NCI-H2171 treated with DMSO at 0.1 percent for 48 hours (cell line): ENCODE measurements around the gene DENND2A.
"Not testable (repeated sequence)": the region's sequence is repeated elsewhere in the genome, so short reads cannot be mapped to it uniquely, and the experiment has no call there.

Experiments used
- DNase-seq: peaks from one replicate; lab custom pipeline; 2025; lab: John Stamatoyannopoulos, UW

DENND2A gene

DNA sequence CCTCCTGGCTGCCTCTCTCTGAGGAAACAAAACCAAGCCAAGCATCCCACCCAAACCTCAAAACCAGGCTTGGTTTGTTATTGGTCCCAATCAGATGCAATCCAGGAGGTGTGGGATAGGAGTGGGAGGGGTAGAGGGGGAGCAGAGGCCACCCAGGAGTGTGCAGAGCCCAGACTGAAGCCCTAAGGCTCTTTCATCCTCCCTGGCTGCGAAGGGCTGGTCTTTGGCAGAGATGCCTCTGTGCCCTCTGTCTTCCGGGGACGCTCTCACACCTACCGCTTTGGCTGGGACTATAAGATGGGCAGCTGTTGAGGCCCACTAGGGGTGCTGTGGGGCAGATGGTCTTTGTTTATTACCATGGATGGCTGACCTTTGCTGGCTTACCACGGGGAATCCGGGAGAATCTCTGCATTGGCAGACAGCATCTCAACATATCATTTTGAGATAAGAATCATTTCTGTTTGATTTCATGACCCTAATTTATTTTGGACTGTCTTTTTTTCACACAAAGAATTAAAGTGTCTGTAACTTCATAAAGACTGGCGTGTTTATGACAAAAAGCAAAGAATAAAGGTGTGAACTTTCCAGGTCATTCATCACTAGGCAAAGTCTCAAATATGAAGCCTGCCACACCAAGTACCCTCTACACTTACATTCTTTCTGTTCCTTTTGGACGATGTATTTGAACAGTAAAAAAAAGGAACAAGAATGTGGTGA is 6.5 kb upstream of the DENND2A start:
- DNase-seq = peak; percentile 89

- no peak for DNase-seq
These were observed 4.7 kb upstream of the DENND2A start for GRCh38 chr7:140645166-140645900.

GRCh38 chr7:140644761-140645160 is 4.1 kb upstream of the DENND2A start:
- not testable (repeated sequence) for DNase-seq

DNA sequence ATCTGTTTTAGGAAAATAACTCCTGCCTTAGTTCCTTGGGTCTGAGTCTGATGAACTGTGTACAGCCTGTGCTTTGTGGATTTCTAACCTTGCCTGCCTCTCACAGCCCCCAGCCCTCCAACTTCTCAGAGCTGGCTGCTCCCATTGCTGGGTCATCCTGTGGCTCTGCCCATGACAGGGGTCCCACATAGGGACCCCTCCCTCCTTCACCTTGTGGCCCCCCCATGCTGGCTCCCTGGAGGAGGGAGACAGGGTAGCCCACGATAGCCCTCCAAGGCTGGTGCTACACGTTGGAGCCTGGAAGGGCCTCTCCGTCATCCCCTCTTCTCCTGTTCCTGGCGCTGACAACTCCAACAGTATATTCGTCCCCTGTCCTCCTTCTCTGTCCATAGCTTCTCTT is 2.8 kb upstream of the DENND2A start:
- DNase-seq = no peak

GRCh38 chr7:140641524-140642195 is 1.0 kb upstream of the DENND2A start:
- DNase-seq = no peak

GRCh38 chr7:140640060-140640637 is 464 bp downstream of the DENND2A start:
- DNase-seq = peak; percentile 24

- peak; percentile 21 for DNase-seq
These were observed 1.1 kb downstream of the DENND2A start for GRCh38 chr7:140639366-140640053.

- DNase-seq = no peak
These were observed 2.3 kb downstream of the DENND2A start for GRCh38 chr7:140638173-140638791.

- DNase-seq = no peak
These were observed 3.2 kb downstream of the DENND2A start for GRCh38 chr7:140637400-140637799.

DNA sequence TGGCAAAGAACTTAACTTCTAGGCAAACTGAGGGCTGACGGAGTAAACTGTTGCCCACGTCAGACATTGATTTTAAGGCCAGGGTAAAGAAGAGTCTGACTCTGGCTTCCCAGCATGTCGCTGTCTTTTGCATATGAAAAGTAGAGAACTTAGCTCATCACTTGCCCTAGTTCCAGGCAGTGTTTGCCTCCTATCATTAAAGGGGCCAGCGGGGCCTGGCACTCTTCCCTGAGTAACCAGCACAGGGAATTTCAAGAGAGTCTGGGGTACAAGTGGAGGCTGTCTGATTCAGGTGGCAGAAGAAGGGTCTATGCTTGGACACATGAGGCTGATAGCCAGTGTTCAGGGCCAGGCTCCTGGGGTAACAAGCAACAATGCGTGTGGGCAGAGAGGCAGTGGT is 4.8 kb downstream of the DENND2A start:
- no peak for DNase-seq

DNA sequence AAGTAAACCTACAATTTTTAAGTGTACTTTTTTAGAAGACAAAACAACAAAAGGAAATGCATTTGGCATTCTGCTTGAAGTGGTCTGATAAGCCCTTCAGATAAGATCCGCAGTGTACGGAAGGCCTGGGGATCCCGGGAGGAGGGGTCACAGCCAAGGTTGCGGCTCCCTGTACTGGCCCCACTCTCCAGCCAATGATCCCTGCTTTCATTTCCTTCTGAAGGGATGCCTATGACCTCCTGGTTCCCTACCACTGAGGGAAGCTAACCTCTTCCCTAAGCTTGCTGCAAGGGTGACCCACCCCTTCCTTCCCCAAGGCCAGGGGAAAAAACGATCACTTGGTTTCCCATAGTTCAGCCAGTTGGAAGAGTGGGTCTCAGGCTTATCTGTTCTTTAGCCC is 5.3 kb downstream of the DENND2A start:
- DNase-seq = no peak

DNA sequence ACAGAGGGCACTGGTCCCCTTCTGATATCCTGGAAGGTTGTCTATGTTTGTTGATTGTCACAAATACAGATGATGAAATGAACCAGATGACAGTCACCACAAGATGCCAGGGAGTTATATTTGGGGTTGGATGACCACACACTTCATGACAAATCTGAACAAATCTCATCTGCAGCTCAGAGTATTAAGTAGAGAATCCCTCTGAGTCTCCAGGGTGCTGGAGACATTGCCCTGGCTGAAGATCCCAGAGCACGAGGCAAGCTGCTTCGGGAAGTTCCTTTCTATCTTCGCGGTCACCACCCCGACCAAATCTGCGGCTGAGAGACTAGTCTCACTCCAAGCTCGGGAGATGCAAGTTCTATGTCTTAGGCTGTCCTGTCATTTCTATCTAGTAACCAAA is 9.0 kb downstream of the DENND2A start:
- DNase-seq = no peak

DNA sequence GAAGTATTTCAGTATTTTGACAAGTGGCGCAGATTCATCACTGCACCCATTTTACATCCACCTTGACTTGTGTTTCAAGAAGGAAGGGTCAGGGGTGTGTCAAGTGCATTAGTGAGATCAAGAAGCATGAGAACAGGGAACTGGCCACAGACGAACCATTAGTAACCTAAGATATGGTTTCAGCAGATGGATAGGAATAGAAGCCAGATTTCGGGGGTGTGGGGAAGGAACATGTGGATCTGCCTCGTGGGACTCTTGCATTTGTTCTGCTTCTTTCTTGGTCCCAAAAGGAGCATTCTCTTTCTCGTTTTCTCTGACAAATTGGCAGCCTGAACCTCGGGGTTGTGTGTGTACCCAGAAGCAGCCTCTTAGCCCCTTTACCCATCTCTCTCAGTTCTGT is 9.6 kb downstream of the DENND2A start:
- DNase-seq = peak; percentile 66

- peak; percentile 66 for DNase-seq
These were observed 14.4 kb downstream of the DENND2A start for GRCh38 chr7:140625908-140626868.

- not testable (repeated sequence) for DNase-seq
These were observed 15.4 kb downstream of the DENND2A start for GRCh38 chr7:140625192-140625558.

DNA sequence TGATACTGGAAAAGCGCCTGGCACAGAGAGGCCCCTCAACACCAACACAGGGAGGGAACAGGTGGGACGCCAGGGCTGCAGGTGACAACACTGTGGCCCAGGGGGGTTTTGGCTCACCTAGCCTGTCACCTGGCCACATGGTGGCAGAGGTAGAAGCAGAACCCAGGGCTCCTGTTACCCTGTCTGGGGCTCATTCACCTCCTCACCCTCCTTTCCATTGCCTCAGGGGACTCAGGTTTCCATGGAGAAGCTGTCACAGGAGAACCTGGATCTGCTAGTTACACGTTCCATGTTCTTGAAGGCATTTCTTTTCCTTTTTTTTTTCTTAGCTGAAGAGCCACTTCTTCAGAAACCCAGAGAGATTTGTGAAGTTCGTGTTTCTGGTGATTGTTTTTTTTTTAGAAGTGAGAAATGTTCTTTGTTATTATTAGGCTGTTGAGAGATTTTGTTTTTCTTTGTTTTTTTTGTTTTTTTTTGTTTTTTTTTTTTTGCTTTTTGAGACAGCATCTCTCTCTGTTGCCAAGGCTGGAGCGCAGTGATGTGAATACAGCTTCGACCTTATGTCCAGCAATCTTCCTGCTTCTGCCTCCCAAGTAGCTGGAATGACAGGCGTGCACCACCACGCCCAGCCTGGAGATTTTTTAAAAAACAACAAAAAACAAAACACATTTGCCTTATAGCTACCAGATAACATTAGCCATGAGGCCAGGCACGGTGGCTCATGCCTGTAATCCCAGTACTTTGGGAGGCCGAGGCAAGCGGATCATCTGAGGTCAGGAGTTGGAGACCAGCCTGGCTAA is 16.0 kb downstream of the DENND2A start:
- peak; percentile 99 for DNase-seq

DNA sequence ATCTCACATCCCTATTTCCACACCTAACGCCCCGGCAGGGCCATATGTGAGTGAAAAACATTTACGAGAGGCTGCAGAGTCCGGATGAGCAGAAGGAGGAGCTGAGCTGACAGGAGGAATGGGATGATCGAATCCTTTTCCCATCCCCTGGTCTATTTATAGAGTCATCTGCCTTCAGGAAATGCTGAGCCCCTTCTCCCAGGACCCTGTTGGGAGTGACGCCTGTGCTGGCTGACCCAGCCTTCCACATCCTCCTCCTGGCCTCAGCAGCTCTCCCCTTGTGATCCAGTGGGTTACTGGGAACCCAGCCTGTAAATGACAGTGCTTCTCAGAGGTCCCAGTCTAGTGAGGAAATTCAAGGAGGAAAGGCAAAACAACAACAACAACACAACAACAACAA is 16.6 kb downstream of the DENND2A start:
- peak; percentile 85 for DNase-seq

DNA sequence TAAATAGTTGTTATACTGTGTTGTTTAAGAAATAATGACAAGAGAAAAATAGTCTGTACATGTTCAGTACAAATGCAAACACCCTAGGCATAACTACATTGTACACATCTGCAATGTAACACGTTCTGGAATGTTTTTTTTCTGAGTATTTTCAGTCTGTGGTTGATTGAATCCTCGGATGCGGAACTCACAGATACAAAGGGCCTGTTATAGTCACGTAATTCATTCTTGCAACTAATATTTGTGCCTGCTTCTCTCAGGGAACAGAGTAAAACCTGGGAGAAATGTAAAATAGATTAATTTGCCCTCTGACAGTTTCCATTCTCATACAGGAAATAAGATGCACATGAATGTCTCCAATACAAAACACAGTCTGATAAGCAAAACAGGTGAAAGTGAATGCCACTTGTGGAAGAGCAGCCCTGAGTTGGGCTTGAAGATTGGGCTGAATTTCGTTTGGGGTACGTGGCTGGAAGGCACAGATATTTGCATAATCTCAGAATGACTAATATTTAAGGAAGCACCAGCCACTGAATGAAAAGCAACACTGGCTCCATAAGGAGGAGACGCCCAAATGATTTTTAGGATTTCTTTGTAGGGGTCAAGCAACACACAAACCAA is 19.1 kb downstream of the DENND2A start:
- DNase-seq = no peak

- not testable (repeated sequence) for DNase-seq
These were observed 20.6 kb downstream of the DENND2A start for GRCh38 chr7:140619915-140620510.
